ENCODE data around the gene NTHL1.

Gene NTHL1

DNA sequence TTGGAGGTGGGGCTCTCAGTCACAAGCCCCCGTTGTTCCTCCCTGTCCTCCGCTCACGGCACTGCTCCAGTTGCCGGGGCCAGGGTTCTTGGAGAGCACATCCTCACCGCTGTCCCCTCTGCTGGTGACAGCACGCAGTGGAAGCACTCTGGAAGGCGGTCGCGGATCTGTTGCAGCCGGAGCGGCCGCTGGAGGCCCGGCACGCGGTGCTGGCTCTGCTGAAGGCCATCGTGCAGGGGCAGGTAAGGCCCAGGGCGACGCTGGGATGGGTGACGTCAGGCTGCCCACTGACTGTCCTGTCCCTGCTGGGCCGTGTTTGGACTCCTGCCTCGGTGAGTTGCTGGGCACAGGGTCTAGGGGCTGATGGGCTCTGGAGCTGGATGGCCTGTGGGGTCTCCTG is 5.6 kb upstream of the NTHL1 start:
- H3K4me3 ChIP-seq (ENCODE audit: control insufficient read depth, low read depth, low read length) = no peak overlapping the region
- no peak for DNase-seq (ENCODE audit: low read depth)
- TF ChIP-seq, protein P1, sequence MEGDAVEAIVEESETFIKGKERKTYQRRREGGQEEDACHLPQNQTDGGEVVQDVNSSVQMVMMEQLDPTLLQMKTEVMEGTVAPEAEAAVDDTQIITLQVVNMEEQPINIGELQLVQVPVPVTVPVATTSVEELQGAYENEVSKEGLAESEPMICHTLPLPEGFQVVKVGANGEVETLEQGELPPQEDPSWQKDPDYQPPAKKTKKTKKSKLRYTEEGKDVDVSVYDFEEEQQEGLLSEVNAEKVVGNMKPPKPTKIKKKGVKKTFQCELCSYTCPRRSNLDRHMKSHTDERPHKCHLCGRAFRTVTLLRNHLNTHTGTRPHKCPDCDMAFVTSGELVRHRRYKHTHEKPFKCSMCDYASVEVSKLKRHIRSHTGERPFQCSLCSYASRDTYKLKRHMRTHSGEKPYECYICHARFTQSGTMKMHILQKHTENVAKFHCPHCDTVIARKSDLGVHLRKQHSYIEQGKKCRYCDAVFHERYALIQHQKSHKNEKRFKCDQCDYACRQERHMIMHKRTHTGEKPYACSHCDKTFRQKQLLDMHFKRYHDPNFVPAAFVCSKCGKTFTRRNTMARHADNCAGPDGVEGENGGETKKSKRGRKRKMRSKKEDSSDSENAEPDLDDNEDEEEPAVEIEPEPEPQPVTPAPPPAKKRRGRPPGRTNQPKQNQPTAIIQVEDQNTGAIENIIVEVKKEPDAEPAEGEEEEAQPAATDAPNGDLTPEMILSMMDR (conservative IDR thresholded peaks at IDR 0.05; ENCODE audit: control insufficient read depth, insufficient read depth, low read depth, low read length) = no peak

DNA sequence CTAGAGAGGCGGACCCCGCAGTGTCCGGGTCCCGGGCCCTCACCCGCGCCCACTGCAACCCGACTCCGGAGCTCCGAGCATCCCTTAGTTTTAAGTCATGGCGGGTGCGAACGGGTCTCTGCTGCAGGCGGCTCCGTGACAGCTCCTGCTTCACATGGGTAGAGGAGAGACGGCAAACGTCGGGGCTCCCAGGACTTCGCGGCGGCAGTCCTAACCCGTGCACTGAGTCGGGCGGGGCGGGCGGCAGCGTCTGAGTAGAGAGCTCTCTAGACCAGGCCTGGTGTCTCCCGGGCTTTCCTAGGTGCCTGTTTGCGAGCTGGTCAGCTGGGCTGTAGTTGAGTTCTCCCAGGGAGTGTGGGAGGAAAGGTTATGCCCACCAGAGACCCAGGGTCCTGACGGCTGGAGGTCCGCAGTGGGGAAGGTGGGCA is 496 bp upstream of the NTHL1 start:
- peak overlapping the region; percentile 79 for H3K4me3 ChIP-seq (ENCODE audit: control insufficient read depth, low read depth, low read length)
- TF ChIP-seq, protein P1 (conservative IDR thresholded peaks at IDR 0.05; ENCODE audit: control insufficient read depth, insufficient read depth, low read depth, low read length) = no peak
- no peak for DNase-seq (ENCODE audit: low read depth)

DNA sequence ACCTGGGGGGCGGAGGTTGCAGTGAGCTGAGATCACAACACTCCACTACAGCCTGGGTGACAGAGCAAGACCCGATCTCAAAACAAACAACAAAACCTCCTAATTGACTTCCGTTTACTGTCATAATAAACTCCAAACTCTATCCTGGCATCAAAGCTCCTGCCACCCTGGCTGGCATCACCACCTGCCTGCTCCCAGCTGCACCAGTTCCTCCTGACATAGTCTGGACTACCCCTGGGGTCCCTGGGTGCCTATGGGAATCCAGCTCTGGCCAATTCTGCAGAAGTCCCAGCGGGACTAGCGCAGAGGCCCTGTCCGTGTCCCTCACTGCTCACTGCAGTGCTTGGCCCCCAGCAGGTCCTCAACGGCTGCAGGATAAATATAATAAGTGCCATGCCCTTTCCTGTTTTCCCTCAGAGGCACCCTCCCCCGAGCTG is 723 bp downstream of the NTHL1 start:
- H3K4me3 ChIP-seq (ENCODE audit: control insufficient read depth, low read depth, low read length) = peak overlapping the region; percentile 79
- no peak for DNase-seq (ENCODE audit: low read depth)
- TF ChIP-seq, protein P1 (conservative IDR thresholded peaks at IDR 0.05; ENCODE audit: control insufficient read depth, insufficient read depth, low read depth, low read length) = no peak

DNA sequence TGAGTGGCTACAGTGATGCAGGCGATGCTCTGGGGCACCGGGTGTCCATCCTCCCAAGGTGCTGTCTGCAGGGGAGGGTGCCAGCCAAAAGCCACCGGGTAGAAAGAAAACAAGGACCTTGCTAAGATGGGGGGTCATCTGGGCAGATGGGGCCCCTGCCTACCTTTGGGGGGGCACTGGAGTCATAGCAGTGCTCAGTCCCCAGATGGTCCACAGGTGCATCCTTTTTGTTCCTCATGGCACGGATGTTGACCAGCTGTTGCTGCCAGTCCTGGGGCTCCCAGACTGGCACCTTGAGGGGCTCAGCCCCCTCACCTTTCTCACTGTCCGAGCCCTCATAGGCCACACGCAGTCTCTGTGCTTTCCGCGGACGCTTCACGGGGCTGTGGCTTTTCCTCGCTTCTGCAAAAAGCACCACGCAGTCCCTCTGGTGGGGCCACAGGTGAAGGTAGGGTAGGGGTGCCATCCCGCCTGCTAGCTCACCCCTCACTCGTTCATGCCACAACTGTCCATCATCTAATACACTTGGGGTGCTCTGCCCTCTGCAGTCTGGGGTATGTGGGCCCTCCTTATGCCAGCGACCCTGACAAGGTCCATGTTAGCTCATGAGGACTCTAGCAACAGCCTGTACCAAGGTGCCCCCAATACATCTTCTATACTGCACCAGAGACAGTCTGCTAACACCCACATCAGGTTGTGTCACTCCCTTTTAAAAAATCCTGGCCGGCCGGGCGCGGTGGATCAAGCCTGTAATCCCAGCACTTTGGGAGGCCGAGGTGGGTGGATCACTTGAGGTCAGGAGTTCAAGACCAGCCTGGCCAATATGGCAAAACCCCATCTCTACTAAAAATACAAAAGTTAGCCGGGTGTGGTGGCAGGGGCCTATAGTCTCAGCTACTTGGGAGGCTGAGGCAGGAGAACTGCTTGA is 1.4 kb downstream of the NTHL1 start:
- TF ChIP-seq, protein P1 (conservative IDR thresholded peaks at IDR 0.05; ENCODE audit: control insufficient read depth, insufficient read depth, low read depth, low read length) = no peak
- H3K4me3 ChIP-seq (ENCODE audit: control insufficient read depth, low read depth, low read length) = no peak overlapping the region
- no peak for DNase-seq (ENCODE audit: low read depth)

DNA sequence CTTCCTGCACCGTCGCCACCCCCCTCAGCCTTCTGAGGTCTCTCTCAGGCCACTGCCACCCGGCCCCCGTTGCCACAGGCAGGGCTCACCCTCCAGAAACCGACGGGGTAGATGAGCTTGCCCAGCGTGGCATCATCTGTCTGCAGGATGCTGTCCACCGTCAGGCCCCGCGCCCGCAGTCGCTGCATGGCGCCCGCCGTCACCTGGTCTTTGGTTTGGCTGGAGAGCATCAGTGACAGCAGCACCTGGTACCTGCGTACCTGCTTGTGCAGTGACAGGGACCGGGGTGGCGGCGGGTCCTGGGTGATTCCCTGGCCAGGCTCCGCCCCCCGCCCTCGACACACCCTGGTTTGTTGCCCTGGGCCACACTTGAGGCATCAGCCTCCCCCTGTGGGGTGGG is 3.1 kb downstream of the NTHL1 start:
- TF ChIP-seq, protein P1 (conservative IDR thresholded peaks at IDR 0.05; ENCODE audit: control insufficient read depth, insufficient read depth, low read depth, low read length) = no peak
- no peak overlapping the region for H3K4me3 ChIP-seq (ENCODE audit: control insufficient read depth, low read depth, low read length)
- DNase-seq (ENCODE audit: low read depth) = no peak

DNA sequence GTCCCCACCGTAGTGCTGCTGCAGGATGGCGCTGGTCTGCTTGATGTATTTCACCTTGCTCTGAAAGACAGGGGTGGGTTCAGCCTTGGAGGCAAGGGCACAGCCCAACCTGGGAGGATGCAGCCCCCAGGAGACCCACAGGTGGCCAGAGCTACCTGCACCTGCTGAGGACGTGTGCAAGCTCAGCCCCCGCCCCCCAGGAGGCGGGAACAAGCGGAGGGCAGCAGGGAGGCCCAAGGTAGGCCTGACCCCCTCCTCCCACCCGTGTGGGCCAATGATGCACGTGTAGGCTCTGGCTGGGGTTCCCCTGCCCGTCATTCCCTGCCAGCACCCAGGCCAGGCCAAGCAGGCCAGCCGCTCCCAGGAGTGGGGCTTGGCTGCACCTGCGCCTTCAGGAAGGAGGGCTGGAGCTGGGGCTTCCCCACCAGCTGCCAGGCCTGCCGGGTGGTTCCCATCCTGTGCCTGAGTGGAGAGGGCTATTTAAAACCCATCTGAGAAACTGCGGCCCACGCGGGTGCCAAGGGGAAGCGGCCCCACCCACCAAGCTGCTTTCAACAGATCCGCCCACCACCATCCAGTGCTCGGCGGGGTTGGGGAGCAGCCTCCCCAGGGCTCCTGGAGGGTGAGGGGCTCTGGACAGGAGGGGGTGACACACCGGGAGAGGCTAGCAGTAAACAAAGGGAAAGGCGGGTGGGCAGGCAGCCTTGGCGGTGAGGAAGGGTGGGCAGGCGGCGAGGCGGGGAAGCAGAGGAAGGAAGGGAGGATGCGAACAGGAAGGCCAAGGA is 3.8 kb downstream of the NTHL1 start:
- no peak overlapping the region for H3K4me3 ChIP-seq (ENCODE audit: control insufficient read depth, low read depth, low read length)
- DNase-seq (ENCODE audit: low read depth) = no peak
- TF ChIP-seq, protein P1 (conservative IDR thresholded peaks at IDR 0.05; ENCODE audit: control insufficient read depth, insufficient read depth, low read depth, low read length) = no peak
